Measurements from ENCODE around the gene GARIN5B. TPM values are rescaled to one million over a fixed set of nuclear protein-coding genes. Genes with fewer than 3 reads are reported as not detected.

The GARIN5B gene
- total RNA-seq, 1 donor from 2014 or later = not detected

DNA sequence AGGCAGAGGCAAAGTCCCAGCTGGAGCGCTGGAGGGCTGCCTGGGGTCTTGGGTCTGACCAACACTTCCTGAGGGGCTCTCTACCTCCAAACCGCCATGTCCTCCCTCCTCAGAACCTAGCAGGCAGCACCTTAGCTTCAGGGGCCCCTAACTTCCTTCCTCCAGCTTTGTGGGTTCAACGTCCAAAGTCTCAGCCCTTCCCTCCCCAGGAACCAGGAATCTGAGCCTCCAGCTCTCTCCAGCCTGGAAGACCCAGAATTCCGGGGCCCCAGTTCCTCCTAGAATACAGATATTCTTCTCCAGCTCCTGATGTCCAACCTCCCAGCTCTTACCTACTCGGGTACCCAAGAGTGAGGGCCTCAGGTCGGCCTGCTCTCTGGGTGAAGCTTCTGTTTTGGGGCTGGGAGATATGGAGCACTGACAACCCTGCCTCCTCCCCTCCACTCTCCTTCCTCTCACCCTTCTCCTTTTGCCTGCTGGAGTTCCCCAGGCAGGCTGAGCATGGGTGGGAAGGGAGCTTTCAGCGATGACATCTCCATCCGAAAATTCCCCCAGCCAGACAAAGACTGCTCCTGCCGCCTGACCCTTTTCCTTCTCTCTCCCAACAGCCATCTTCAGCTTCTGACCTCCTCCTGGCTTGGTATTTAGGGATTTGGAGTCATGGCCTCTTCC, 41.5 kb downstream of the GARIN5B start:
- TF ChIP-seq, protein P1, sequence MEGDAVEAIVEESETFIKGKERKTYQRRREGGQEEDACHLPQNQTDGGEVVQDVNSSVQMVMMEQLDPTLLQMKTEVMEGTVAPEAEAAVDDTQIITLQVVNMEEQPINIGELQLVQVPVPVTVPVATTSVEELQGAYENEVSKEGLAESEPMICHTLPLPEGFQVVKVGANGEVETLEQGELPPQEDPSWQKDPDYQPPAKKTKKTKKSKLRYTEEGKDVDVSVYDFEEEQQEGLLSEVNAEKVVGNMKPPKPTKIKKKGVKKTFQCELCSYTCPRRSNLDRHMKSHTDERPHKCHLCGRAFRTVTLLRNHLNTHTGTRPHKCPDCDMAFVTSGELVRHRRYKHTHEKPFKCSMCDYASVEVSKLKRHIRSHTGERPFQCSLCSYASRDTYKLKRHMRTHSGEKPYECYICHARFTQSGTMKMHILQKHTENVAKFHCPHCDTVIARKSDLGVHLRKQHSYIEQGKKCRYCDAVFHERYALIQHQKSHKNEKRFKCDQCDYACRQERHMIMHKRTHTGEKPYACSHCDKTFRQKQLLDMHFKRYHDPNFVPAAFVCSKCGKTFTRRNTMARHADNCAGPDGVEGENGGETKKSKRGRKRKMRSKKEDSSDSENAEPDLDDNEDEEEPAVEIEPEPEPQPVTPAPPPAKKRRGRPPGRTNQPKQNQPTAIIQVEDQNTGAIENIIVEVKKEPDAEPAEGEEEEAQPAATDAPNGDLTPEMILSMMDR (IDR thresholded peaks at IDR 0.05; ENCODE audit: unreplicated experiment) = no peak
- Mint-ChIP-seq H3K27ac (no peak overlapping the region), H3K36me3 (ENCODE audit: insufficient read depth) (no peaks in the 10 kb centered on the region), H3K4me3 (ENCODE audit: low read depth) (no peak overlapping the region), H3K4me1 (ENCODE audit: low read depth) (peaks cover 4% of the 10 kb centered on the region), H3K9me3 (ENCODE audit: low read depth) (no peaks in the 10 kb centered on the region), H3K27me3 (peaks cover 12% of the 10 kb centered on the region)
- DNase-seq (ENCODE audit: low spot score, unreplicated experiment) = no peak

DNA sequence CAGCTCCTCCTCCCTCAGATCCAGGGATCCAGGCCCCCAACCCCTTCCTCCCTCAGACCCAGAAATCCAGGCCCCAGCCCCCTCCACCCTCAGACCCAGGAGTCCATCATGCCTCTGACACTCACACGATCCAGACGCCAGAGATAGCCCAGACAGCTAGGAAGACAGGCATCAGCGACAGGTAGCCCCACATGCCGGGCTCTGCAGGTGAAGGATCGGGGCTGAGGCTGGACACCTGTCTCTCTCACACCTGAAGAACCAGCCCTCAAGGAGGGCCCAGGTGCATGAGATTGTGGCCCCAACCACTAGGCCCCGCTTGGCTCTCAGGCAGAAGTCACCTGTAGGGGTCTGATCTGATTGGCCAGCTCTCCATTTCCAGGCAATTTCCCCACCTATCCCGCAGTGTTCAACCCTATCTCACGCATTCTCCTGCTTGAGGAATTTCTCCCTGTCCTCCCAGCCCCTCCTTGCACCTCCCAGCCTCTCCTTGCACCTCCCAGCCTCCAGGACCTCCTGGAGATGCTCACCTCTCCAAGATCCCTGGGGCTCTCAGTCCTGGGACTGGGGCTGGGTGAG, 42.1 kb downstream of the GARIN5B start:
- Mint-ChIP-seq H3K27ac (no peak overlapping the region), H3K27me3 (peaks cover 12% of the 10 kb centered on the region), H3K4me1 (ENCODE audit: low read depth) (peaks cover 4% of the 10 kb centered on the region), H3K9me3 (ENCODE audit: low read depth) (no peaks in the 10 kb centered on the region), H3K4me3 (ENCODE audit: low read depth) (no peak overlapping the region), H3K36me3 (ENCODE audit: insufficient read depth) (no peaks in the 10 kb centered on the region)
- no peak for DNase-seq (ENCODE audit: low spot score, unreplicated experiment)
- TF ChIP-seq, protein P1 (IDR thresholded peaks at IDR 0.05; ENCODE audit: unreplicated experiment) = no peak

DNA sequence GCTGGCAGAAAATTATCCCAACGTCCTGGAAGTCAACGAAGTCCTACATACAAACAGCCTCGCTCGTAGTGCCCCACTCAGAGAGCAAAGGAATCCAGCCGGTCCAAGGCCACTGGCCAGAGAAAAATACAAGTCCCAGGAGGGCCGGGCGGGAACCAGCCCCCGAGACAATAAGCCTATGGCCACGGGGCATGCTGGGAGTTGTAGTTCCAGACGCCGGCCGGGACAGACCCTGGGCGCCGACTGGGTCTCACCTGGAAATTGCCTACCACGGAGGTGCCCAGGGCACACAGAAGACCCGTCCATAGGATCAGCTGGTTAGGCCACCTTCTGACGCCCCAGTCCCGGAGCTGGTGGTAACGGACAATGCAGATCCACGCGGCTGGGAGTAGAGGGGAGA, 43.3 kb downstream of the GARIN5B start:
- H3K27me3 Mint-ChIP-seq = peaks cover 12% of the 10 kb centered on the region
- TF ChIP-seq, protein P1 (IDR thresholded peaks at IDR 0.05; ENCODE audit: unreplicated experiment) = no peak
- peak; percentile 67 for DNase-seq (ENCODE audit: low spot score, unreplicated experiment)
- H3K27ac Mint-ChIP-seq = peak overlapping the region; percentile 52
- H3K9me3 Mint-ChIP-seq (ENCODE audit: low read depth) = no peaks in the 10 kb centered on the region
- peak overlapping the region; percentile 70 for H3K4me3 Mint-ChIP-seq (ENCODE audit: low read depth)
- H3K4me1 Mint-ChIP-seq (ENCODE audit: low read depth) = peaks cover 4% of the 10 kb centered on the region
- no peaks in the 10 kb centered on the region for H3K36me3 Mint-ChIP-seq (ENCODE audit: insufficient read depth)

DNA sequence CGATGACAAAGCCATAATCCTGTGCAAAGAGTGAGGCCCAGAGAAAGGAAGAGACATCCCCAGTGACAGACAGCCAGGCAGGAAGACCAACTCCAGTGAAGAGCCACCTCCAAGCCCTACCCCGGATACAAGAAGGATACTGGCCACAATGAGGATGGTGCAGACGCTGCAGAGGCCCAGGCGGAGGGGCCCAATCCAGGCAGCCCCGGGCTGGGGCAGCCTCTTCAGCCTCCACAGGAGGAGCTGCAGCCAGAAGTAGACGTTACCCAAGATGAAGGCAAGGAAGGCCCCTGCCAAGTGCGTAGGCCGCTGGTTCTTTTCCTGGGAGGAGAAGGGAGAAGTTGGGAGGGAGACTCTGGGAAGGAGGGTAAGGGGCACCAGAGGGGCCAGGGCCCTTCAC, 46.4 kb downstream of the GARIN5B start:
- DNase-seq (ENCODE audit: low spot score, unreplicated experiment) = no peak
- Mint-ChIP-seq H3K27ac (no peak overlapping the region), H3K4me1 (ENCODE audit: low read depth) (peaks cover 3% of the 10 kb centered on the region), H3K36me3 (ENCODE audit: insufficient read depth) (peaks cover 1% of the 10 kb centered on the region), H3K4me3 (ENCODE audit: low read depth) (no peak overlapping the region), H3K9me3 (ENCODE audit: low read depth) (no peaks in the 10 kb centered on the region), H3K27me3 (peaks cover under 1% of the 10 kb centered on the region)
- TF ChIP-seq, protein P1 (IDR thresholded peaks at IDR 0.05; ENCODE audit: unreplicated experiment) = no peak

DNA sequence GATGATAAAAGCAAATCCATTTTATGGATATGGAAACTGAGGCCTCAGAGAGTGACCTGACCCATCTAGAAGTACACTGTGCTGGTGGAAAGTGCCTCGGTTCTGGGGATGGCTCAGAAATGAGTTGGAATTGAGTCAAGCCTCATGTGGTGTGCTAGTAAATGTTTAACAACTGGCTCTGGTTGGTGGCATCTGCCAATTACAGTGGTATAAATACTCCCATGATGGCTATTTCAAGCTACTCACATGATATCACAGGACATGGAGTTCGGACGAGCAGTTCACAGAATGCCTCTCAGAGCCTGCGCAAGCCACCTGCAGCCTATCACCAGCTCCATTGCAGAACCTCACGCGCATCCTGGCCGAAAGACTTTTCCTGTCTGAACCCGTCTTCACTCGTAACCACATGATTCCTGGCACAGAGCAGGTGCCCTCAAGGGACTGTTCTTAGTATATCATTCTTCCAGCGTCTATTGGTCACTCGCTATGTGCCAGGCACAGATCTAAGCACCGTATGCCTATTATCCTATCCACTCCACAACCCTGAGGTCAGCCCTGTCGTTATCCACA, 47.0 kb downstream of the GARIN5B start:
- H3K4me3 Mint-ChIP-seq (ENCODE audit: low read depth) = no peak overlapping the region
- H3K9me3 Mint-ChIP-seq (ENCODE audit: low read depth) = no peaks in the 10 kb centered on the region
- TF ChIP-seq, protein P1 (IDR thresholded peaks at IDR 0.05; ENCODE audit: unreplicated experiment) = no peak
- H3K36me3 Mint-ChIP-seq (ENCODE audit: insufficient read depth) = peaks cover 1% of the 10 kb centered on the region
- peaks cover 3% of the 10 kb centered on the region for H3K4me1 Mint-ChIP-seq (ENCODE audit: low read depth)
- no peak for DNase-seq (ENCODE audit: low spot score, unreplicated experiment)
- no peaks in the 10 kb centered on the region for H3K27me3 Mint-ChIP-seq
- no peak overlapping the region for H3K27ac Mint-ChIP-seq

Data from progenitor cell of endocrine pancreas (in vitro differentiated cells).